T-helper 17 cell (primary cell): Measurements from ENCODE around the gene MYH7B. TPM values are rescaled to one million over a fixed set of nuclear protein-coding genes. Genes with fewer than 3 reads are reported as not detected.

ENCODE experiments used
- ATAC-seq: fragments of 150-1000 bp; cut with Tn5 transposase; 2 replicates; pipeline ENCODE4 v1.10.0; 2021; ENCODE audit warnings: mild to moderate bottlenecking, moderate library complexity
- DNase-seq, 3 donors: peaks; one replicate each; pipeline versions ENCODE4 v3.0.0 to v3.0.0-alpha.2; 2020 to 2021
- H3K9me3 ChIP-seq: one replicate; pipeline ENCODE4 v1.7.0; 2013; ENCODE audit warnings: low read length, mild to moderate bottlenecking; ENCODE audit not compliant: control insufficient read depth, poor library complexity, severe bottlenecking
- H3K27ac Mint-ChIP-seq: one replicate; pipeline ENCODE4 v1.8.0; 2022; ENCODE audit warnings: mild to moderate bottlenecking, moderate library complexity, mixed read lengths
- H3K27me3 Mint-ChIP-seq: one replicate; pipeline ENCODE4 v1.8.0; 2022; ENCODE audit warnings: mixed read lengths
- H3K36me3 Mint-ChIP-seq: one replicate; pipeline ENCODE4 v1.8.0; 2022; ENCODE audit warnings: low read depth, mixed read lengths
- H3K4me1 Mint-ChIP-seq: one replicate; pipeline ENCODE4 v1.8.0; 2022; ENCODE audit warnings: mild to moderate bottlenecking, mixed read lengths
- H3K4me3 Mint-ChIP-seq: one replicate; pipeline ENCODE4 v1.8.0; 2022; ENCODE audit warnings: mild to moderate bottlenecking, moderate library complexity, mixed read lengths
- total RNA-seq, 4 donors: library from RNA in 2 of 4; stranded (reverse) in 2 of 4; gene quantifications; one replicate each; pipeline ENCODE4 v1.2.3 and lab custom pipeline; 2022 to 2026

Gene MYH7B
- total RNA-seq, 2 donors from 2014 or later, result 0.50 to 0.70 TPM

- Mint-ChIP-seq H3K36me3 (peaks cover 4% of the 10 kb centered on the region), H3K4me3 (no peak overlapping the region), H3K4me1 (peaks cover 20% of the 10 kb centered on the region), H3K27ac (no peak overlapping the region), H3K27me3 (no peaks in the 10 kb centered on the region)
- H3K9me3 ChIP-seq, result no peaks in the 10 kb centered on the region
- no peak for DNase-seq
- no peak for ATAC-seq
Observed at GRCh38 chr20:34951252-34951651, 4.4 kb upstream of the MYH7B start.

GRCh38 chr20:34951652-34952051 lies 4.0 kb upstream of the MYH7B start:
- Mint-ChIP-seq H3K36me3 (peaks cover 4% of the 10 kb centered on the region), H3K27me3 (no peaks in the 10 kb centered on the region), H3K4me1 (peaks cover 24% of the 10 kb centered on the region), H3K27ac (no peak overlapping the region), H3K4me3 (no peak overlapping the region)
- no peaks in the 10 kb centered on the region for H3K9me3 ChIP-seq
- no peak for DNase-seq
- ATAC-seq, result no peak

- Mint-ChIP-seq H3K4me3 (no peak overlapping the region), H3K27me3 (no peaks in the 10 kb centered on the region), H3K36me3 (peaks cover 4% of the 10 kb centered on the region), H3K27ac (no peak overlapping the region), H3K4me1 (peaks cover 24% of the 10 kb centered on the region)
- DNase-seq (no peak), ATAC-seq (no peak)
- H3K9me3 ChIP-seq, result no peaks in the 10 kb centered on the region
Observed at GRCh38 chr20:34952671-34953070, 3.0 kb upstream of the MYH7B start.

- Mint-ChIP-seq H3K27me3 (no peaks in the 10 kb centered on the region), H3K4me1 (peaks cover 24% of the 10 kb centered on the region), H3K36me3 (peaks cover 4% of the 10 kb centered on the region), H3K27ac (no peak overlapping the region), H3K4me3 (no peak overlapping the region)
- no peak for DNase-seq
- ATAC-seq, result no peak
- H3K9me3 ChIP-seq, result no peaks in the 10 kb centered on the region
Observed at GRCh38 chr20:34953960-34954359, 1.7 kb upstream of the MYH7B start.

GRCh38 chr20:34954904-34955230 lies 801 bp upstream of the MYH7B start:
- H3K4me3 Mint-ChIP-seq, result peak overlapping the region; percentile 99
- H3K27ac Mint-ChIP-seq, result peak overlapping the region; percentile 94
- H3K36me3 Mint-ChIP-seq, result peaks cover 2% of the 10 kb centered on the region
- ATAC-seq (no peak), DNase-seq (no peak)
- H3K27me3 Mint-ChIP-seq, result no peaks in the 10 kb centered on the region
- peaks cover 24% of the 10 kb centered on the region for H3K4me1 Mint-ChIP-seq
- no peaks in the 10 kb centered on the region for H3K9me3 ChIP-seq

- peak overlapping the region; percentile 94 for H3K27ac Mint-ChIP-seq
- no peak for DNase-seq
- peak overlapping the region; percentile 99 for H3K4me3 Mint-ChIP-seq
- ATAC-seq, result no peak
- peaks cover 2% of the 10 kb centered on the region for H3K36me3 Mint-ChIP-seq
- no peaks in the 10 kb centered on the region for H3K27me3 Mint-ChIP-seq
- peaks cover 24% of the 10 kb centered on the region for H3K4me1 Mint-ChIP-seq
- H3K9me3 ChIP-seq, result no peaks in the 10 kb centered on the region
Observed at GRCh38 chr20:34956041-34956458, 382 bp downstream of the MYH7B start.

- no peaks in the 10 kb centered on the region for H3K9me3 ChIP-seq
- no peak overlapping the region for H3K4me3 Mint-ChIP-seq
- H3K27me3 Mint-ChIP-seq, result no peaks in the 10 kb centered on the region
- DNase-seq, result no peak
- no peak for ATAC-seq
- peak overlapping the region; percentile 94 for H3K27ac Mint-ChIP-seq
- peaks cover 28% of the 10 kb centered on the region for H3K4me1 Mint-ChIP-seq
- H3K36me3 Mint-ChIP-seq, result peaks cover 2% of the 10 kb centered on the region
Observed at GRCh38 chr20:34956751-34957472, 1.2 kb downstream of the MYH7B start.

- H3K4me1 Mint-ChIP-seq, result peaks cover 4% of the 10 kb centered on the region
- ATAC-seq (no peak), DNase-seq (no peak)
- no peaks in the 10 kb centered on the region for H3K9me3 ChIP-seq
- H3K27ac Mint-ChIP-seq, result no peak overlapping the region
- H3K4me3 Mint-ChIP-seq, result no peak overlapping the region
- H3K36me3 Mint-ChIP-seq, result no peaks in the 10 kb centered on the region
- peaks cover 18% of the 10 kb centered on the region for H3K27me3 Mint-ChIP-seq
Observed at GRCh38 chr20:34964486-34964885, 8.8 kb downstream of the MYH7B start.

- H3K27me3 Mint-ChIP-seq, result peaks cover 18% of the 10 kb centered on the region
- DNase-seq (no peak), ATAC-seq (no peak)
- no peak overlapping the region for H3K4me3 Mint-ChIP-seq
- H3K36me3 Mint-ChIP-seq, result no peaks in the 10 kb centered on the region
- no peaks in the 10 kb centered on the region for H3K9me3 ChIP-seq
- H3K4me1 Mint-ChIP-seq, result peaks cover 4% of the 10 kb centered on the region
- no peak overlapping the region for H3K27ac Mint-ChIP-seq
Observed at GRCh38 chr20:34965051-34965450, 9.4 kb downstream of the MYH7B start.

GRCh38 chr20:34967421-34967820 lies 11.8 kb downstream of the MYH7B start:
- H3K27ac Mint-ChIP-seq, result no peak overlapping the region

GRCh38 chr20:34968042-34968775 lies 12.5 kb downstream of the MYH7B start:
- H3K36me3 Mint-ChIP-seq, result peaks cover 1% of the 10 kb centered on the region
- no peak for DNase-seq
- H3K27me3 Mint-ChIP-seq, result peaks cover 27% of the 10 kb centered on the region
- H3K4me3 Mint-ChIP-seq, result no peak overlapping the region
- peaks cover 2% of the 10 kb centered on the region for H3K4me1 Mint-ChIP-seq
- no peak overlapping the region for H3K27ac Mint-ChIP-seq
- ATAC-seq, result no peak
- H3K9me3 ChIP-seq, result no peaks in the 10 kb centered on the region

More at GRCh38 chr20:34967421-34967820, 11.8 kb downstream of the MYH7B start:
- H3K27me3 Mint-ChIP-seq, result peaks cover 25% of the 10 kb centered on the region
- ATAC-seq (no peak), DNase-seq (no peak)
- no peak overlapping the region for H3K4me3 Mint-ChIP-seq
- H3K9me3 ChIP-seq, result no peaks in the 10 kb centered on the region
- no peaks in the 10 kb centered on the region for H3K36me3 Mint-ChIP-seq
- peaks cover 2% of the 10 kb centered on the region for H3K4me1 Mint-ChIP-seq

GRCh38 chr20:34970193-34970840 lies 14.6 kb downstream of the MYH7B start:
- peaks cover 25% of the 10 kb centered on the region for H3K27me3 Mint-ChIP-seq
- peaks cover 2% of the 10 kb centered on the region for H3K36me3 Mint-ChIP-seq
- no peaks in the 10 kb centered on the region for H3K9me3 ChIP-seq
- ATAC-seq (no peak), DNase-seq (no peak)
- no peak overlapping the region for H3K4me3 Mint-ChIP-seq
- peaks cover 4% of the 10 kb centered on the region for H3K4me1 Mint-ChIP-seq
- no peak overlapping the region for H3K27ac Mint-ChIP-seq

- no peak for ATAC-seq
- no peak overlapping the region for H3K4me3 Mint-ChIP-seq
- H3K36me3 Mint-ChIP-seq, result peaks cover 2% of the 10 kb centered on the region
- H3K27me3 Mint-ChIP-seq, result peaks cover 18% of the 10 kb centered on the region
- DNase-seq, result no peak
- peaks cover 4% of the 10 kb centered on the region for H3K4me1 Mint-ChIP-seq
- no peaks in the 10 kb centered on the region for H3K9me3 ChIP-seq
- no peak overlapping the region for H3K27ac Mint-ChIP-seq
Observed at GRCh38 chr20:34970846-34971560, 15.3 kb downstream of the MYH7B start.
